Neural progenitor cell (in vitro differentiated cells): ENCODE data around the gene POU2F2.
"Not testable (repeated sequence)": the region's sequence is repeated elsewhere in the genome, so short reads cannot be mapped to it uniquely, and the experiment has no call there.

Experiments
- EZH2 ChIP-seq: fragments of 200-600 bp; sonication (generic); IDR thresholded peaks from 2 replicates; pipeline ENCODE4 v1.6.1; 2017; ENCODE audit warnings: antibody characterized with exemption, mild to moderate bottlenecking, moderate library complexity
- EZH2phosphoT487 ChIP-seq: fragments of 200-600 bp; sonication (generic); IDR thresholded peaks from 2 replicates; pipeline ENCODE4 v1.6.1; 2017; ENCODE audit warnings: antibody characterized with exemption
- TF ChIP-seq, protein P1 (sequence below): fragments of 200-600 bp; sonication (generic); IDR thresholded peaks from 2 replicates; pipeline ENCODE4 v1.5.1; 2017; ENCODE audit warnings: antibody characterized with exemption, mild to moderate bottlenecking

DNA sequence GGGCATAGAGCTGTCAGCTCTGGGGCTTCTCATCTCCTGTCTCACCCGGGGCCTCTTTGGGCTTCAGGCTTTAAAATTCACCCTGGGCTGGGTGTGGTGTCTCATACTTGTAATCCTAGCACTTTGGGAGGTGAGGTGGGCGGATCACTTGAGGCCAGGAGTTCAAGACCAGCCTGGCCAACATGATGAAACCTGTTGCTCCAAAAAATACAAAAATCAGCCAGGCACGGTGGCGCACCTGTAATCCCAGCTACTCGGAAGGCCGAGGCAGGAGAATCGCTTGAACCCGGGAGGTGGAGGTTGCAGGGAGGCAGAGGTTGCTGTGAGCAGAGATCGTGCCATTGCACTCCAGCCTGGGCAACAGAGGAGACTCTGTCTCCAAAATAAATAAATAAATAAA lies 91.8 kb downstream of the POU2F2 start:
- not testable (repeated sequence) for TF ChIP-seq EZH2phosphoT487, EZH2
- TF ChIP-seq, protein P1, sequence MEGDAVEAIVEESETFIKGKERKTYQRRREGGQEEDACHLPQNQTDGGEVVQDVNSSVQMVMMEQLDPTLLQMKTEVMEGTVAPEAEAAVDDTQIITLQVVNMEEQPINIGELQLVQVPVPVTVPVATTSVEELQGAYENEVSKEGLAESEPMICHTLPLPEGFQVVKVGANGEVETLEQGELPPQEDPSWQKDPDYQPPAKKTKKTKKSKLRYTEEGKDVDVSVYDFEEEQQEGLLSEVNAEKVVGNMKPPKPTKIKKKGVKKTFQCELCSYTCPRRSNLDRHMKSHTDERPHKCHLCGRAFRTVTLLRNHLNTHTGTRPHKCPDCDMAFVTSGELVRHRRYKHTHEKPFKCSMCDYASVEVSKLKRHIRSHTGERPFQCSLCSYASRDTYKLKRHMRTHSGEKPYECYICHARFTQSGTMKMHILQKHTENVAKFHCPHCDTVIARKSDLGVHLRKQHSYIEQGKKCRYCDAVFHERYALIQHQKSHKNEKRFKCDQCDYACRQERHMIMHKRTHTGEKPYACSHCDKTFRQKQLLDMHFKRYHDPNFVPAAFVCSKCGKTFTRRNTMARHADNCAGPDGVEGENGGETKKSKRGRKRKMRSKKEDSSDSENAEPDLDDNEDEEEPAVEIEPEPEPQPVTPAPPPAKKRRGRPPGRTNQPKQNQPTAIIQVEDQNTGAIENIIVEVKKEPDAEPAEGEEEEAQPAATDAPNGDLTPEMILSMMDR = not testable (repeated sequence)
